ENCODE measurements around the gene PRDM5.

Gene PRDM5

DNA sequence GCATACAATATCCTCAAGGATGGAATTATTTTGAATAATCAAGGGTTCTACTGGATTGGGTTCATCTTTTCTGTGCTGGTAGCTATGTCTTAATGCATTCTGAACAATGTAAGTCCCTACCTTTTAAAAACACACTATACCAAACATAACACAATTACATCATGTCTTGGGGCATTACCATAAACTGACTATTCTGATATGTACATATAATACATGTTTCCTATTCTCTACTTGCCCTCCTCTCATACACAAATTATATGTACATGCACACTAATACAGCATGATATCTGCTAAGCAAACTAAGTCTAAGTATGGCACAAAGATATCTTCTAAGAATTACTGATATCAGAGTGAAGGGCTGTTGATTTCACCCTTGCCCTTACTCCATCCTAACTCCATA is 147.1 kb downstream of the PRDM5 start:
- Histone ChIP-seq H3K9me3 (ENCODE audit: low read length) (no peaks in the 10 kb centered on the region), H3K36me3 (ENCODE audit: insufficient read depth, low read length) (no peaks in the 10 kb centered on the region), H3K27ac (ENCODE audit: low read depth, low read length) (no peak overlapping the region), H3K4me3 (ENCODE audit: low read depth in 1 of 2, low read length in 2 of 2) (no peak overlapping the region), H3K27me3 (ENCODE audit: control insufficient read depth in 1 of 2, insufficient read depth in 2 of 2, low read length in 2 of 2) (no peaks in the 10 kb centered on the region), H3K4me1 (ENCODE audit: insufficient read depth, low read length) (no peaks in the 10 kb centered on the region), H3K9ac (ENCODE audit: low read length) (no peak overlapping the region)

DNA sequence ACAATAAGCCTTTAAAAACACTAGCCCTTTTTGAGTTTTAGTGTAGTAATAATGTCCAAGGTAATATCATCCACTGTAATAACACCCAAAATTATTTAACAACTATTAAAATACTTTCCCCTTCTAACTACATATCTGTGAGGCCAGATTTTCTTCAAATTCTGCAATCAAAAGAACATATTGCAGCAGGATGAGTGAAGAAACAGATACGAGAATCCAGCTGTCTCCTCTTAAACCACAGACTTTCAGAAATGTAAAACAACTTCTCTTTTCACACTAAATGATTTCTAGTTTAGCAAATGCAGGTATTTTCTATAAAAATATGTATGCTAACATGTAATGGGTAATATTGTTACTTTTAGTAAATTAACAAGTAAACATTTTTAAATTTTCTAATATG is 148.9 kb downstream of the PRDM5 start:
- Histone ChIP-seq H3K9me3 (ENCODE audit: low read length) (no peaks in the 10 kb centered on the region), H3K9ac (ENCODE audit: low read length) (no peak overlapping the region), H3K4me1 (ENCODE audit: insufficient read depth, low read length) (no peaks in the 10 kb centered on the region), H3K4me3 (ENCODE audit: low read depth in 1 of 2, low read length in 2 of 2) (no peak overlapping the region), H3K27me3 (ENCODE audit: control insufficient read depth in 1 of 2, insufficient read depth in 2 of 2, low read length in 2 of 2) (no peaks in the 10 kb centered on the region), H3K36me3 (ENCODE audit: insufficient read depth, low read length) (no peaks in the 10 kb centered on the region), H3K27ac (ENCODE audit: low read depth, low read length) (no peak overlapping the region)

DNA sequence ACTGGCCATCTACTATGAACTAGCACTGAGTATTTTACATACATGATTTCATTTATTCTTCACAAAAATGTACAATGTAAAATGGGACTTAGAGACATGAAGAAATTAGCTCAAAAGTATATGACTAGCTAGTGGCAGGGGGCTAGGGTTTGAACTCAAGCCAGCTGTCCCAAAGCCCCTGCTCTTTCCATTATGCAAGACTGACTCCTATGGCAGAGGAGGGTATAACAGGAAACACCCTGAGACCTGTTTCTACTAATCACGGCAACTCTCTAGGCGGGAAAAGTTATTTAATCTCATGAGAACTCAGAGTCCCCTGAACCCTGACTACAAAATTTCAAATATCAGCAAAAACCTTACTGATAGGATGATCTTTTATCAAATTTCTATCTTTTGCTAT is 150.6 kb downstream of the PRDM5 start:
- H3K4me1 ChIP-seq (ENCODE audit: insufficient read depth, low read length): no peaks in the 10 kb centered on the region
- no peaks in the 10 kb centered on the region for H3K36me3 ChIP-seq (ENCODE audit: insufficient read depth, low read length)
- no peak overlapping the region for H3K9ac ChIP-seq (ENCODE audit: low read length)
- no peak overlapping the region for H3K27ac ChIP-seq (ENCODE audit: low read depth, low read length)
- no peaks in the 10 kb centered on the region for H3K27me3 ChIP-seq (ENCODE audit: control insufficient read depth in 1 of 2, insufficient read depth in 2 of 2, low read length in 2 of 2)
- H3K9me3 ChIP-seq (ENCODE audit: low read length): no peaks in the 10 kb centered on the region
- H3K4me3 ChIP-seq (ENCODE audit: low read depth in 1 of 2, low read length in 2 of 2): no peak overlapping the region

DNA sequence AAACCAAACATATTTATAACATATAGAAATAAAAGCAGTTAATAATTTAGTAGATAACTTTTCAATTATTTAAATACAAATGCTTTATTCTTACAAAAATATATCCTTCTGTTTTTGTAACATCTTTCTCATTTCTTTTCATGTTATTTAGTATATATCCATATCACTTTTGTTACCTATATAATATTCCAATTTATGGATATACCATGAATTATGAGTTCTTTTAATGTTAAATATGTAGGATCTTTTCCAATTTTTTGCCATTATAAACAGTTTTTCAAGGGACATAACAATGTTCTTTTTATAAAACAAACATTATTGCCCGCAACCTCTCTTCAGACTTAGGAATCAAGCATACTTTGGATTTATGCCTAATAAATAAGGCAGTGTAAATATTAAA is 151.6 kb downstream of the PRDM5 start:
- Histone ChIP-seq H3K36me3 (ENCODE audit: insufficient read depth, low read length) (no peaks in the 10 kb centered on the region), H3K27me3 (ENCODE audit: control insufficient read depth in 1 of 2, insufficient read depth in 2 of 2, low read length in 2 of 2) (no peaks in the 10 kb centered on the region), H3K4me1 (ENCODE audit: insufficient read depth, low read length) (no peaks in the 10 kb centered on the region), H3K9me3 (ENCODE audit: low read length) (no peaks in the 10 kb centered on the region), H3K27ac (ENCODE audit: low read depth, low read length) (no peak overlapping the region), H3K4me3 (ENCODE audit: low read depth in 1 of 2, low read length in 2 of 2) (no peak overlapping the region), H3K9ac (ENCODE audit: low read length) (no peak overlapping the region)

DNA sequence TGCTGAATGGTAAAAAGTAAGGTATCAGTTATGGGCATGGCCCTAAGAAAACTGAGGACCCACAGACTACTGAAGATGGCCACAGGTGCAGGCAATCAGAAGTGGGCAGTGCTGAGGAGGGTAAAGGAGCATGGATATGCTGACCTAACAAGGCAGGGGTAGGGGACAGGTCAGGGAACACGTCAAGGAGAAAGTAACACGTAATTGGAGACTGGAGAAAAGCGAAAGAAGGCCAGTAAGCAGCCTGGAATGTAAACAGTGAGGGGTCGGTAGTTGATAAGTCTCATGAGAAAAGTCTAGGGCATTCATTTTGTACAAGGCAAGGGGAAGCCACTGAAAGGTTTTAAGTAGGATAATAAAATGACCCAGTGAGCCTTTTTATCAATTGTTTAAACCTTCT is 153.3 kb downstream of the PRDM5 start:
- H3K27ac ChIP-seq (ENCODE audit: low read depth, low read length): no peak overlapping the region
- no peaks in the 10 kb centered on the region for H3K36me3 ChIP-seq (ENCODE audit: insufficient read depth, low read length)
- no peaks in the 10 kb centered on the region for H3K4me1 ChIP-seq (ENCODE audit: insufficient read depth, low read length)
- H3K9me3 ChIP-seq (ENCODE audit: low read length): no peaks in the 10 kb centered on the region
- no peak overlapping the region for H3K4me3 ChIP-seq (ENCODE audit: low read depth in 1 of 2, low read length in 2 of 2)
- no peak overlapping the region for H3K9ac ChIP-seq (ENCODE audit: low read length)
- no peaks in the 10 kb centered on the region for H3K27me3 ChIP-seq (ENCODE audit: control insufficient read depth in 1 of 2, insufficient read depth in 2 of 2, low read length in 2 of 2)

DNA sequence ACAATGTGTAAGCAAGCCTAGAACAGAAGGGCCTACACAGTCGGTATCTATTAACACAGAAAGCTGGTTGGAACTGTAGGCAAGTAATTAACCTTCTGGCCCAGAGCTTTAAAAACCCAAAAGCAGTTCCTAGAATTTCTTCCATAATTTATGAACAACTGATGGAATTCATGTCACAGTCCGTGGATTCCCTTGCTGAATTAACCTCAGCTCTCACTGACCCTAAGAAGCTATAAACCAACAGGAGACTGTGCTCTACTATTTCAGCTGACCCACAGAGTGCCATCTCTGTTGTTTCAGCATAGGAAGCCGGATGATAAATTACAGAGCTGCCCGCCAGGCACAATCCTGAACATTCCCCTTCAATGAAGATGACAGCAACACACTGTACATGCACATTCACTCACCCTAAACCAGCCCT is 157.3 kb downstream of the PRDM5 start:
- H3K4me1 ChIP-seq (ENCODE audit: insufficient read depth, low read length): no peaks in the 10 kb centered on the region
- no peak overlapping the region for H3K27ac ChIP-seq (ENCODE audit: low read depth, low read length)
- H3K27me3 ChIP-seq (ENCODE audit: control insufficient read depth in 1 of 2, insufficient read depth in 2 of 2, low read length in 2 of 2): no peaks in the 10 kb centered on the region
- H3K4me3 ChIP-seq (ENCODE audit: low read depth in 1 of 2, low read length in 2 of 2): no peak overlapping the region
- no peaks in the 10 kb centered on the region for H3K9me3 ChIP-seq (ENCODE audit: low read length)
- no peaks in the 10 kb centered on the region for H3K36me3 ChIP-seq (ENCODE audit: insufficient read depth, low read length)
- H3K9ac ChIP-seq (ENCODE audit: low read length): no peak overlapping the region

DNA sequence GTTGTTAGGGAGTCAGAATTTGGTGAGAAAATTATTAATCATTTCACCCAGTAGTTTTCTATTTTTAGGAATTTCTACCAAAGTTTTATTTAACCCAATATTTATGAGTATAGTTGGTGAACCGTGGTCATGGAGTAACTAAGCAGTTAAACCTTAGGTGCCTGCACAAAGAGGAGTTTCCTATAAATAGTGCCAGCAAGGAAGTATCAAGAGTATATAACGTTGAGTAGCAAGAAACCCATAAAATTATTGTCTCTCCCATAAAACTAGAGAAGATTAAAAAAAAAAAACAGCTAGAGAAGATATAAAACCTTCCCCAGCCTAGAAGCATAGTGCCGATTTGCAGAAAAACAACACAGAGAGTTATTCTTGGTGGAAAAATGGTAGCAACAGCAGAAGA is 158.9 kb downstream of the PRDM5 start:
- no peaks in the 10 kb centered on the region for H3K4me1 ChIP-seq (ENCODE audit: insufficient read depth, low read length)
- no peaks in the 10 kb centered on the region for H3K9me3 ChIP-seq (ENCODE audit: low read length)
- no peaks in the 10 kb centered on the region for H3K27me3 ChIP-seq (ENCODE audit: control insufficient read depth in 1 of 2, insufficient read depth in 2 of 2, low read length in 2 of 2)
- no peaks in the 10 kb centered on the region for H3K36me3 ChIP-seq (ENCODE audit: insufficient read depth, low read length)
- no peak overlapping the region for H3K9ac ChIP-seq (ENCODE audit: low read length)
- no peak overlapping the region for H3K27ac ChIP-seq (ENCODE audit: low read depth, low read length)
- H3K4me3 ChIP-seq (ENCODE audit: low read depth in 1 of 2, low read length in 2 of 2): no peak overlapping the region

DNA sequence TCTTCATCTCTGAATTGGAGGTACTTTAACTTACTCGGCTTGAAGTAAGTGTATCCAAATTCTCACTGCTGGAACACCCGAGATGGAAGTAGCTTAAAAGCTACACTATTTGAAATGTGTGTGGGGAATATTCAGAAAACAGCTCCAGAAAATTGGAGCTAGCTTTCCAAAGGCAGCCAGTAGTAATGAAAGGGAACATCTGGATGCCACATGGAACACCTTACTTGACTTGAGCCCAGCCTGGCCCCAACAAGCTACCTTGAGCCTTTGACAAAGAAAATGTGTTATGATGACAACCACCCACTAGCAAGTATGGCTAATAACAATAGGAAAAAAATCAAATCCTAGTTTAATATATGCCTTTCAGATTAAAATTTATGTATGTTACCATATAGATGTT is 161.5 kb downstream of the PRDM5 start:
- no peak overlapping the region for H3K4me3 ChIP-seq (ENCODE audit: low read depth in 1 of 2, low read length in 2 of 2)
- no peaks in the 10 kb centered on the region for H3K27me3 ChIP-seq (ENCODE audit: control insufficient read depth in 1 of 2, insufficient read depth in 2 of 2, low read length in 2 of 2)
- H3K27ac ChIP-seq (ENCODE audit: low read depth, low read length): no peak overlapping the region
- no peaks in the 10 kb centered on the region for H3K9me3 ChIP-seq (ENCODE audit: low read length)
- no peaks in the 10 kb centered on the region for H3K4me1 ChIP-seq (ENCODE audit: insufficient read depth, low read length)
- H3K36me3 ChIP-seq (ENCODE audit: insufficient read depth, low read length): no peaks in the 10 kb centered on the region
- no peak overlapping the region for H3K9ac ChIP-seq (ENCODE audit: low read length)

DNA sequence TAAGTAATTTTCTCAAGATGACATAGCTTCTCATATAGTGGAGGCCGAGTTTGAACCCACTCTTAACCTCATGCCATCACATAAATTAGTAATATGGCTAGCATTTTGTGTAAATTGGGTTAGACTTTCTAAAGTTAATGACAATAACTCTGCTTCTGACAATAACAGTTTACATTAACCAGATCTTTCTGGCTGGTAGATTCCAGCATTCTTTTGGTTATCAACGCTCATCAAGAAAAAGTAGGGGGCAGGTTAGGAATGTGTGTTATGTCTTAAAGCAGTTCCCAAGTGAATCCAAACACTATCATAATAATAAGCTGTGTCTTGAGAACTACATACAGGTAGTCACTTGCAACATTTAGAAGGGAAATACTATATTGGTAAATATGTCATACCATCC is 162.5 kb downstream of the PRDM5 start:
- Histone ChIP-seq H3K36me3 (ENCODE audit: insufficient read depth, low read length) (no peaks in the 10 kb centered on the region), H3K9me3 (ENCODE audit: low read length) (no peaks in the 10 kb centered on the region), H3K9ac (ENCODE audit: low read length) (no peak overlapping the region), H3K27ac (ENCODE audit: low read depth, low read length) (no peak overlapping the region), H3K27me3 (ENCODE audit: control insufficient read depth in 1 of 2, insufficient read depth in 2 of 2, low read length in 2 of 2) (no peaks in the 10 kb centered on the region), H3K4me3 (ENCODE audit: low read depth in 1 of 2, low read length in 2 of 2) (no peak overlapping the region), H3K4me1 (ENCODE audit: insufficient read depth, low read length) (no peaks in the 10 kb centered on the region)

DNA sequence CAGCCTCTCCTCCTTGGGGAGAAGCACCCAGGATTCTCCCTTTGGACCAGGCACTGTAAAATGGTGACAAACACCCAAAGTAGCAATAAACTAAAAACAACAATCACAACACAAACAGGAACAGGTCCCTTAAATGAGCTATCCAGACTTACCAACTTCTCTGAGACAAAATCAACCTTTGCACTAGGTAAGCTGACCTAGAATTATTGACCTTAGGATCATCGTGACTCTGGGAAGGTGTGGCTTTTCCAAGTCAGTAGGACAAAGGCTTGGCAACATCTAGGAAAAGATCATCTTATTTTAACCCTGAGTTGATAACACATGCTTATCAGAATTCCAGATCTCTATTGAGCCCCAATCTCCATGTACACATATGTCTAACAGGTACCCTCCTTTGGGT is 166.7 kb downstream of the PRDM5 start:
- H3K36me3 ChIP-seq (ENCODE audit: insufficient read depth, low read length): no peaks in the 10 kb centered on the region
- H3K9me3 ChIP-seq (ENCODE audit: low read length): no peaks in the 10 kb centered on the region
- H3K9ac ChIP-seq (ENCODE audit: low read length): no peak overlapping the region
- H3K4me1 ChIP-seq (ENCODE audit: insufficient read depth, low read length): no peaks in the 10 kb centered on the region
- H3K27me3 ChIP-seq (ENCODE audit: control insufficient read depth in 1 of 2, insufficient read depth in 2 of 2, low read length in 2 of 2): no peaks in the 10 kb centered on the region
- no peak overlapping the region for H3K4me3 ChIP-seq (ENCODE audit: low read depth in 1 of 2, low read length in 2 of 2)
- H3K27ac ChIP-seq (ENCODE audit: low read depth, low read length): no peak overlapping the region

DNA sequence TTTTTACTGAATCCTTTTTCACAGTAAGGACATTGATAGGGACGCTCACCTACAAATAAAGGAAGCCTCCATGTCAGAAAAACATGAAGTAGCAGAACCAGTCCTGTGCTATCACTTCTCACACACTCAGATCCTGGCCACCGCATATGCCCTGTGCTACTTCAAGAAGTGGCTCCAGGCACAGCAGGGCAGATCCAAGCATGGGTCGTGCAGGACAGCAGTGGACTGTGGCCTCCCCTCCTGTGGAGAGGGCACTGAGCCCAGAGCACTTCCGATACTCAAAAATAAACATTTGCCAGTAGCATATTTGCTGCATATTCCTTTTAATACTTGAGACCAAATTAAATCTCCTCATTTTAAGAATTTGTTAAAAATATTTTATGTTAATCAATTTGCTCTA is 167.9 kb downstream of the PRDM5 start:
- no peak overlapping the region for H3K27ac ChIP-seq (ENCODE audit: low read depth, low read length)
- H3K36me3 ChIP-seq (ENCODE audit: insufficient read depth, low read length): no peaks in the 10 kb centered on the region
- no peak overlapping the region for H3K4me3 ChIP-seq (ENCODE audit: low read depth in 1 of 2, low read length in 2 of 2)
- no peak overlapping the region for H3K9ac ChIP-seq (ENCODE audit: low read length)
- H3K27me3 ChIP-seq (ENCODE audit: control insufficient read depth in 1 of 2, insufficient read depth in 2 of 2, low read length in 2 of 2): no peaks in the 10 kb centered on the region
- no peaks in the 10 kb centered on the region for H3K4me1 ChIP-seq (ENCODE audit: insufficient read depth, low read length)
- no peaks in the 10 kb centered on the region for H3K9me3 ChIP-seq (ENCODE audit: low read length)

DNA sequence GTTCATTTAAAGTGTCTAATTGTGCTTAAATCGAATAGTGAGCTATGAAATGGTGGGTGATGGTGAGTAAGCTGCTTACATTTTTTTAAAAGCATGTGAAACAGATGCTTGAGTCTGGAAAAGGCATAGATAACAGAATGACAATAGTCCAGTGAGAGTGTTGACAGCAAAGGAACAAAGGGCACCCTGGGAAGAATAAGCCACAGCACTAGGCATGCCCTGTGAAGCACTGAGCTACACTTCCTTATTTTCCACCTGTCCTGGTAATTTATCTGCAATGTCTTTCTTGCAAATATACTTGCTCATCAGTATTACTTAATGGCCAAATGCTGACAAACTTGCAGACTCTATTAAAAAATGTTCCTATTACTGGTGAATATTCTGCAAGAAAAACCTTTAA is 168.7 kb downstream of the PRDM5 start:
- H3K27ac ChIP-seq (ENCODE audit: low read depth, low read length): no peak overlapping the region
- H3K36me3 ChIP-seq (ENCODE audit: insufficient read depth, low read length): no peaks in the 10 kb centered on the region
- no peaks in the 10 kb centered on the region for H3K4me1 ChIP-seq (ENCODE audit: insufficient read depth, low read length)
- no peaks in the 10 kb centered on the region for H3K9me3 ChIP-seq (ENCODE audit: low read length)
- H3K9ac ChIP-seq (ENCODE audit: low read length): no peak overlapping the region
- no peaks in the 10 kb centered on the region for H3K27me3 ChIP-seq (ENCODE audit: control insufficient read depth in 1 of 2, insufficient read depth in 2 of 2, low read length in 2 of 2)
- no peak overlapping the region for H3K4me3 ChIP-seq (ENCODE audit: low read depth in 1 of 2, low read length in 2 of 2)

All from muscle layer of colon (tissue), 2 donors.